ENCODE measurements around the gene ICA1. TPM values are rescaled to one million over a fixed set of nuclear protein-coding genes. Genes with fewer than 3 reads are reported as not detected.

Gene ICA1
- total and polyA plus RNA-seq, 2 of the 4 experiments (the other 2 are of a cell fraction) = not detected

- no peak overlapping the region for H4K5ac ChIP-seq (ENCODE audit: low read depth, low read length)
- 0% methylated on average over 1 of the region's 3 CpGs; no CpG with 5 or more reads in 1 of the 2 experiments for WGBS, 2 experiments (ENCODE audit: extremely low coverage in 2 of 2, insufficient read length in 1 of 2)
- no TSS peak for BruUV-seq (replicated peaks)
- no peak overlapping the region for H2BK120ac ChIP-seq (ENCODE audit: low read depth, low read length)
- H3K23ac ChIP-seq (ENCODE audit: low read depth, low read length) = no peak overlapping the region
- dilution Hi-C loops (cut with HindIII; ENCODE audit: low sequenced_read_pairs, unreplicated experiment) (no loop called here), intact Hi-C loops (cut with micrococcal nuclease) (no loop called here), in situ Hi-C loops (cut with MboI; ENCODE audit: low sequenced_read_pairs) (no loop called here)
- TF ChIP-seq CHD1 (IDR thresholded peaks at IDR 0.05; ENCODE audit: low read depth, low read length) (no peak), RFX5 (IDR thresholded peaks at IDR 0.05; ENCODE audit: low read depth, low read length) (no peak), FOS (IDR thresholded peaks at IDR 0.05; ENCODE audit: low read depth, low read length) (no peak), MXI1 (IDR thresholded peaks at IDR 0.05; ENCODE audit: borderline replicate concordance, low read depth, low read length) (no peak), NFE2L2 (IDR thresholded peaks at IDR 0.05; ENCODE audit: low read depth, low read length) (no peak), BHLHE40 (IDR thresholded peaks at IDR 0.05; ENCODE audit: low read depth, low read length) (no peak), MAZ (IDR thresholded peaks at IDR 0.05; ENCODE audit: borderline replicate concordance, low read depth, low read length) (no peak), SMC3 (IDR thresholded peaks at IDR 0.05; ENCODE audit: low read depth, low read length) (no peak)
- no peaks in the 10 kb centered on the region for H4K20me1 ChIP-seq (ENCODE audit: insufficient read depth, low read length)
- no peak overlapping the region for H2AK5ac ChIP-seq (ENCODE audit: low read depth, low read length)
- no peaks in the 10 kb centered on the region for H3K79me1 ChIP-seq (ENCODE audit: low read depth in 1 of 2, low read length in 2 of 2)
- no peak overlapping the region for H3K14ac ChIP-seq (replicated peaks; ENCODE audit: low read depth, low read length)
- no peak overlapping the region for H3K4ac ChIP-seq (ENCODE audit: low read depth, low read length)
- H4K8ac ChIP-seq (ENCODE audit: low read depth in 2 of 2, low read length in 2 of 2) = no peak overlapping the region
- H2AFZ ChIP-seq (replicated peaks; ENCODE audit: low read length, poor library complexity) = no peak overlapping the region
- H2BK5ac ChIP-seq (ENCODE audit: low read depth, low read length, poor library complexity, severe bottlenecking) = no peak overlapping the region
- no peak overlapping the region for H3K56ac ChIP-seq (ENCODE audit: extremely low read depth, insufficient read depth, low read length)
- H4K91ac ChIP-seq (ENCODE audit: insufficient read depth, low read depth, low read length) = no peak overlapping the region
- H3K9ac ChIP-seq (ENCODE audit: low read depth, low read length) = no peak overlapping the region
- no peaks in the 10 kb centered on the region for H3K4me1 ChIP-seq (ENCODE audit: control insufficient read depth, insufficient read depth, low read length)
- ChIA-PET POLR2A (ENCODE audit: unreplicated experiment) (interaction anchor here (0.7 kb wide), 1 partner anchor 44 kb away, joined by 3 read pairs; no protein-coding TSS in a partner anchor), CTCF (no interaction called here)
- no peak overlapping the region for H3K18ac ChIP-seq (ENCODE audit: low read depth, low read length)
- H3K27me3 ChIP-seq (ENCODE audit: control insufficient read depth, insufficient read depth, low read length) = no peaks in the 10 kb centered on the region
- no peaks in the 10 kb centered on the region for H3K9me3 ChIP-seq (ENCODE audit: control insufficient read depth, insufficient read depth, low read length)
- H3K36me3 ChIP-seq (ENCODE audit: control insufficient read depth, insufficient read depth, low read length) = no peaks in the 10 kb centered on the region
- no peak overlapping the region for H2BK20ac ChIP-seq (ENCODE audit: low read depth, low read length)
- no peak overlapping the region for H3K4me2 ChIP-seq (ENCODE audit: low read depth, low read length)
- no peak overlapping the region for H3K27ac ChIP-seq (ENCODE audit: insufficient read depth, low read length)
- H3K9me1 ChIP-seq (ENCODE audit: insufficient read depth, low read length) = peaks cover 3% of the 10 kb centered on the region; the same call in 1 of the 2 replicates
- H2BK15ac ChIP-seq (ENCODE audit: low read depth, low read length) = no peak overlapping the region
- DNase-seq (no peak), ATAC-seq (ENCODE audit: low read depth) (no peak)
- H3K4me3 ChIP-seq (ENCODE audit: insufficient read depth, low read depth, low read length) = no peak overlapping the region
- no peak overlapping the region for H2AK9ac ChIP-seq (replicated peaks; ENCODE audit: low read depth, low read length, poor library complexity)
Observed at GRCh38 chr7:8162181-8162580, 99.8 kb downstream of the ICA1 start.

Measured in IMR-90 (cell line).